ENCODE results near the gene MBTPS2.

Gene MBTPS2

DNA sequence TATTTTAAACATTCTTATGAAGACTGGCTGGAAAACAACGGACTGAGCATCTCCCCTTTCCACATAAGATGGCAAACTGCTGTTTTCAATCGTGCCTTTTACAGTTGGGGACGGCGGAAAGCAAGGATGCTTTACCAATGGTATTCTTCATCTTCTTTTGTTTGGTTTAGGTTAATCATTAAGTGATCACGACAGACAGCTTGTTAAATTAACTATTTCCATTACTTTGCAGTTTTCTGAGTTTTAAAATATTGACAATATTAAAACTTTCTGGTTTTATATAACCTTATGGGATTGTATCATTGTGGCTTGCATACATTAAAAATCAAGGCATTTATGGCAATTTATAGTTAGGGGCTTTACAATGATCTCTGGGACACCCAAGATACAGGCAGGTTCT, 3.8 kb downstream of the MBTPS2 start:
- no peak overlapping the region for H3K27ac ChIP-seq (ENCODE audit: low read depth, low read length)
- no peak overlapping the region for H3K4me3 ChIP-seq (ENCODE audit: low read length)
- TF ChIP-seq CTCF (IDR thresholded peaks at IDR 0.05; ENCODE audit: low read depth, low read length, poor library complexity, severe bottlenecking) (no peak), EZH2phosphoT487 (IDR thresholded peaks at IDR 0.05; ENCODE audit: borderline replicate concordance, low read length) (no peak)
- no peaks in the 10 kb centered on the region for H4K20me1 ChIP-seq (ENCODE audit: control insufficient read depth, insufficient read depth, low read depth, low read length)
- peaks cover 24% of the 10 kb centered on the region for H3K36me3 ChIP-seq (ENCODE audit: control insufficient read depth, low read length)
- H3F3A ChIP-seq (ENCODE audit: control insufficient read depth, insufficient read depth): no peaks in the 10 kb centered on the region
- H3K9me2 ChIP-seq (replicated peaks; ENCODE audit: control insufficient read depth, low read length): no peaks in the 10 kb centered on the region
- H3K27me3 ChIP-seq (ENCODE audit: control insufficient read depth, low read length): no peaks in the 10 kb centered on the region
- H3K79me2 ChIP-seq (ENCODE audit: control insufficient read depth, low read length): peaks cover 23% of the 10 kb centered on the region
- peaks cover 15% of the 10 kb centered on the region for H3K4me1 ChIP-seq (ENCODE audit: control insufficient read depth, low read length)
- H3K9me3 ChIP-seq (ENCODE audit: control insufficient read depth, insufficient read depth, low read length): no peaks in the 10 kb centered on the region
- H3K4me2 ChIP-seq (ENCODE audit: low read length): no peak overlapping the region

GRCh38 chrX:21845096-21845495, 5.7 kb downstream of the MBTPS2 start:
- Histone ChIP-seq H3K9me3 (ENCODE audit: control insufficient read depth, insufficient read depth, low read length) (no peaks in the 10 kb centered on the region), H3K4me2 (ENCODE audit: low read length) (no peak overlapping the region), H3K4me3 (ENCODE audit: low read length) (no peak overlapping the region), H3K36me3 (ENCODE audit: control insufficient read depth, low read length) (peaks cover 24% of the 10 kb centered on the region), H3K27ac (ENCODE audit: low read depth, low read length) (no peak overlapping the region), H3F3A (ENCODE audit: control insufficient read depth, insufficient read depth) (no peaks in the 10 kb centered on the region), H3K9me2 (replicated peaks; ENCODE audit: control insufficient read depth, low read length) (no peaks in the 10 kb centered on the region), H4K20me1 (ENCODE audit: control insufficient read depth, insufficient read depth, low read depth, low read length) (no peaks in the 10 kb centered on the region), H3K4me1 (ENCODE audit: control insufficient read depth, low read length) (peaks cover 9% of the 10 kb centered on the region), H3K79me2 (ENCODE audit: control insufficient read depth, low read length) (peaks cover 18% of the 10 kb centered on the region), H3K27me3 (ENCODE audit: control insufficient read depth, low read length) (no peaks in the 10 kb centered on the region)
- TF ChIP-seq EZH2phosphoT487 (IDR thresholded peaks at IDR 0.05; ENCODE audit: borderline replicate concordance, low read length) (no peak), CTCF (IDR thresholded peaks at IDR 0.05; ENCODE audit: low read depth, low read length, poor library complexity, severe bottlenecking) (no peak)

GRCh38 chrX:21847342-21847741, 7.9 kb downstream of the MBTPS2 start:
- no peak overlapping the region for H3K27ac ChIP-seq (ENCODE audit: low read depth, low read length)
- peaks cover 29% of the 10 kb centered on the region for H3K36me3 ChIP-seq (ENCODE audit: control insufficient read depth, low read length)
- no peak overlapping the region for H3K4me3 ChIP-seq (ENCODE audit: low read length)
- no peaks in the 10 kb centered on the region for H3K4me1 ChIP-seq (ENCODE audit: control insufficient read depth, low read length)
- no peak overlapping the region for H3K4me2 ChIP-seq (ENCODE audit: low read length)
- H4K20me1 ChIP-seq (ENCODE audit: control insufficient read depth, insufficient read depth, low read depth, low read length): no peaks in the 10 kb centered on the region
- H3K27me3 ChIP-seq (ENCODE audit: control insufficient read depth, low read length): no peaks in the 10 kb centered on the region
- no peak for TF ChIP-seq CTCF (IDR thresholded peaks at IDR 0.05; ENCODE audit: low read depth, low read length, poor library complexity, severe bottlenecking)
- H3K79me2 ChIP-seq (ENCODE audit: control insufficient read depth, low read length): no peaks in the 10 kb centered on the region
- H3K9me2 ChIP-seq (replicated peaks; ENCODE audit: control insufficient read depth, low read length): no peaks in the 10 kb centered on the region
- no peaks in the 10 kb centered on the region for H3K9me3 ChIP-seq (ENCODE audit: control insufficient read depth, insufficient read depth, low read length)
- H3F3A ChIP-seq (ENCODE audit: control insufficient read depth, insufficient read depth): no peaks in the 10 kb centered on the region

- H3K9me3 ChIP-seq (ENCODE audit: control insufficient read depth, insufficient read depth, low read length): no peaks in the 10 kb centered on the region
- H3K27ac ChIP-seq (ENCODE audit: low read depth, low read length): no peak overlapping the region
- H3K4me1 ChIP-seq (ENCODE audit: control insufficient read depth, low read length): no peaks in the 10 kb centered on the region
- no peak overlapping the region for H3K4me2 ChIP-seq (ENCODE audit: low read length)
- H3K36me3 ChIP-seq (ENCODE audit: control insufficient read depth, low read length): peaks cover 20% of the 10 kb centered on the region
- no peaks in the 10 kb centered on the region for H3K79me2 ChIP-seq (ENCODE audit: control insufficient read depth, low read length)
- H3K4me3 ChIP-seq (ENCODE audit: low read length): no peak overlapping the region
- H4K20me1 ChIP-seq (ENCODE audit: control insufficient read depth, insufficient read depth, low read depth, low read length): no peaks in the 10 kb centered on the region
- no peak for TF ChIP-seq CTCF (IDR thresholded peaks at IDR 0.05; ENCODE audit: low read depth, low read length, poor library complexity, severe bottlenecking)
- no peak for TF ChIP-seq EZH2phosphoT487 (IDR thresholded peaks at IDR 0.05; ENCODE audit: borderline replicate concordance, low read length)
- H3K27me3 ChIP-seq (ENCODE audit: control insufficient read depth, low read length): no peaks in the 10 kb centered on the region
- no peaks in the 10 kb centered on the region for H3F3A ChIP-seq (ENCODE audit: control insufficient read depth, insufficient read depth)
- H3K9me2 ChIP-seq (replicated peaks; ENCODE audit: control insufficient read depth, low read length): no peaks in the 10 kb centered on the region
Observed at GRCh38 chrX:21853578-21853977, 14.2 kb downstream of the MBTPS2 start.

Measured in DOHH2 (cell line).